GM21515 (cell line): ENCODE measurements around the gene FOXD3.
"Not testable (repeated sequence)": the region's sequence is repeated elsewhere in the genome, so short reads cannot be mapped to it uniquely, and the experiment has no call there.

Source experiments
- ATAC-seq: cut with Tn5 transposase; IDR thresholded peaks from one replicate; pipeline ENCODE4 v1.9.1; 2021; ENCODE audit not compliant: unreplicated experiment

Gene FOXD3

GRCh38 chr1:63356234-63356633, 33.9 kb downstream of the FOXD3 start:
- not testable (repeated sequence) for ATAC-seq

DNA sequence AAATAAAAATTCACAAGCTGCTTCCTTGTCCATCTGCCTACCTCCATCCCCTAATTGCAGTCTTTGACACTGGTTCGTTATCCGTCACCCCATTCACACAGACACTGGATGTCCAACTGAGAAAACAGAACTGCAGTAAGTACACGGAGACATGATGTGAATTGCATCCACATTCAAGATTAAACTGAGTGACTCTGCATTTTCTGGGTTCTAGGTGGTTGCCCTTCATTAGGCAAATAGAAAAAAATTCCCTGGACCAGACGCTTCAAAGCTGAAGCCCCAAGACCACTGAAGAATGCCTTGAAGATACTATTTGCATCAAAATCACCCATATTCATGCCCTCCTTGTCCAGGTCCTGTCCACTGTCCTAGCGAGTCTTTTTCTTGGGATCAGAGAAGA, 37.2 kb downstream of the FOXD3 start:
- ATAC-seq: no peak

DNA sequence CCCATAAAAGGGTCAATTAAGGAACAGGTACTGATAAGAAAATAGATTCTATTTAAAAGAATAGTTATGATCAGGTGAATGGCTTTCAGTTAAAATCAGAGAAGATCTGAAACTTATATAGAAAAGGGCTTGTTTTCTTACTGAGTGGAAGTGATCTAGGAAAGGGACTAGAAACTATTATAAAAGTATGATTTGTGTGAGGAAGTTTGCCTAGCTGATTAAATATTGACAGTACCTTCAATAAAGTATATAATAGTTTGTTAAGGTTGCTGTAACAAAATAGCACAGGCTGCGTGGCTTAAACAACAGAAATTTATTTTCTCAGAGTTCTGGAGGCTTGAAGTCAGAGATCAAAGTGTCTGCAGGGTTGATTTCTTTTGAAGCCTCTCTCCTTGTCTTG, 39.7 kb downstream of the FOXD3 start:
- no peak for ATAC-seq

- ATAC-seq: no peak
These were observed 40.2 kb downstream of the FOXD3 start for GRCh38 chr1:63362578-63362977.

DNA sequence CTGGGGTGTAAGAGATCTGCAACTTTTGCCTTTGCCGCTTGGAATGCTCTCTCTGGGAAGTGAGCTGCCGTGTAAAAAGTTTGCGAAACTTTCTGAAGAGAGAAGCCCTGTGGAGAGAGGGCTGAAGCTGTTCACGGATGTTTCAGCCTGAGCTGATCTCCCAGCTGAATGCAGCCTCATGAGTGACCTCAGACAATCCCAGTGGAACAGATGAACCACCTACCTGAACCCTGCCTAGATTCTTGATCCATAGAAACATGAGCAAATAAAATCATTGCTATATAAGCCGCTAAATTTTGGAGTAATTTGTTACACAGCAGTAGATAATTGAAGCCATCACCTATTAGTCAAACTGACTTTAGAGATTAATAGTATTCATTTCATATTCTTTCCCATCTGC, 40.6 kb downstream of the FOXD3 start:
- no peak for ATAC-seq

DNA sequence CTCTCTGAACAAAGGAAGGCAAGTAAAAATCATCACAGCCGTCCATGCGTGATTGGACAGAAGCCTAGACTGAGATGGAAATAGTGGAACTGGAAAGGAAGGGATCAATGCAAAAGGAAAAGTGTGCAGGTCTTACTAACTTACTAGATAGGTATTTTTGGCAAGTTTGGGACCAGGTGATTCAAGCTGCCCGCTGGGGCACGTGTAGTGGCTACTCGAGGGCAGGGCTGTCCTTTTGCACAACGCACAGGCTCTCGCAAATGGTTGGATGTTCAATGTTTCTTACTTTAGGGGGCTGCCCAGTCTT, 44.5 kb downstream of the FOXD3 start:
- no peak for ATAC-seq

DNA sequence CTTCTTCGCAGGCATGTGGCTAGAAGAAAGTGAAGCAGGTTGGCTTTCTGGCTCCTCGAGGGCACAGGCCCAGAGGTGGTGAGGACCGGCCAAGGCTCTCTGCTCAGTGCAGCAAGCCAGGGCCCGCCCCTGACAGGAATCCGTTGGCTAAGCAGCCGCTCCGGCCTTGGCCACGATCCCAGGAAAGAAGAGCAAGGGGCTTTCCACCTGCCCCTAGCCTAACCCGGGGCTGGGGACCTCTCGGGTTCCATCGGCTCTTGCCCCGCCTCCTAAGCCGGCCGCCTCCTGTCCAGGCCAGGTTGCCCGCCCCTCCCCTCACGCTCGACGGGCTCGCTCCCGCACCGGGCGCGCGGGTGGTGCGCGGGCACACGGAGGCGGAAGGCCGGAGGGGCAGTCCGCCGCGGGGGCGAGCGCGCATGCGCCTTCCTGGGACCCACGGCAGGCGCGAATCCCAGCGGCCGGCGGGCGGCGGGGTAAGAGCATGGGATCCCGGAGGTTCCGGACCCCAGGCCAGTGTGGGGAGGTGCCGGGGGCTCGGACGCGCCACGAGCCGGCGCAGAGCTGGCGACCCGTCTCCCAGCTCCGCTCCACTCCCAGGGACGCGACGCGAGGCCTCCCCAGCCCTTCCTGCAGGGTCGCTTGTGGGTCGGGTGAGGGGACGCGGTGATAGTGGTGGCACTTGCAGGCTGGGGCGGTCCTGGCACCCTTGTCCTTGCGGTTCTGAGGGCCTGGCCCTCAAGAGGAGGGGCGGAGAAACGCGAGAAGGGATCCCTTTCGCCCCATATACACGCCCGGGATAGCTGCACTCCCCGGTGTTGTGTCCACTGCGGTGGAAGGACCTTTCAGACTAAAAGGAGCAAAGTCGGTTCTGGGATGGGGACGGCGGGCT, 45.1 kb downstream of the FOXD3 start, which contains the start of gene ALG6:
Gene ALG6, plus strand, starts transcription at position 413 of the 889 bp plus-strand sequence. CDS start 3,351 bp downstream, outside the sequence.
- peak; percentile 96 for ATAC-seq

DNA sequence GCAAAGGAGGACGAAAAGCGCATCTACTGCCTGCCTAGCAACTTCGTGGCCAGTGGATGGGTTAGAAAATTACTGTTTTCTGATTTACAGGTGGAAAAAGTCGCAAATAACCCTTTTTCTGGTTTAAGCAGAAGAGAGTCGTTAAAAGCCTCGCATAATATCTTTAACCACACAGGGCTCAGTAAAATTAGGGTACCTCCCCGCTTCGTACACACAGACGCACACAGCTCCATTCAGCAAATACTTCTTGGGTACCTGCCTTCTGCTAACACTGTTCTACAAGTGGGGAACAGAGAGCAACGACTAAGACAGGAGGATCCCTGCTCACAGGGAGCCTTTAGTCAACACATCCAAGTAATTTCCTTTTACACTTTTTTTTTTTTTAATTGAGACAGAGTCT, 45.8 kb downstream of the FOXD3 start:
- peak; percentile 8 for ATAC-seq
